Glutamatergic neuron (in vitro differentiated cells): ENCODE results near the gene PTGFRN. TPM values are rescaled to one million over a fixed set of nuclear protein-coding genes. Genes with fewer than 3 reads are reported as not detected.

Experiments
- DNase-seq: peaks from one replicate; pipeline ENCODE4 v3.0.0; 2022
- H3K27ac Mint-ChIP-seq: one replicate; pipeline ENCODE4 v1.8.0; 2020; ENCODE audit warnings: mild to moderate bottlenecking, mixed read lengths, inconsistent platforms; ENCODE audit not compliant: unreplicated experiment
- H3K27me3 Mint-ChIP-seq: one replicate; pipeline ENCODE4 v1.8.0; 2020; ENCODE audit warnings: mild to moderate bottlenecking, moderate library complexity, mixed read lengths, inconsistent platforms; ENCODE audit not compliant: unreplicated experiment
- H3K36me3 Mint-ChIP-seq: one replicate; pipeline ENCODE4 v1.8.0; 2020; ENCODE audit warnings: mild to moderate bottlenecking, mixed read lengths, inconsistent platforms; ENCODE audit not compliant: unreplicated experiment
- H3K4me1 Mint-ChIP-seq: one replicate; pipeline ENCODE4 v1.8.0; 2020; ENCODE audit warnings: mild to moderate bottlenecking, low read depth, mixed read lengths, inconsistent platforms; ENCODE audit not compliant: unreplicated experiment
- H3K4me3 Mint-ChIP-seq: one replicate; pipeline ENCODE4 v1.8.0; 2020; ENCODE audit warnings: mild to moderate bottlenecking, mixed read lengths, inconsistent platforms; ENCODE audit not compliant: unreplicated experiment
- H3K9me3 Mint-ChIP-seq: one replicate; pipeline ENCODE4 v1.8.0; 2020; ENCODE audit warnings: mild to moderate bottlenecking, moderate library complexity, mixed read lengths, inconsistent platforms; ENCODE audit not compliant: unreplicated experiment
- CTCF ChIP-seq: fragments of 200-600 bp; sonication (generic); IDR thresholded peaks from one replicate; pipeline ENCODE4 v1.5.0; 2021; ENCODE audit not compliant: partially characterized antibody, unreplicated experiment
- total RNA-seq: library from RNA; stranded (reverse); fragmentation: NEBNext Ultra II Directional; extraction: Animal tissue kit (Norgen Biotek cat#: 25700); gene quantifications from one replicate; pipeline ENCODE4 v1.2.1, GENCODE V29; 2021; ENCODE audit not compliant: unreplicated experiment

Gene PTGFRN
- total RNA-seq, 1 donor from 2014 or later: 61.2 TPM

GRCh38 chr1:116914667-116915066 is 5.0 kb downstream of the PTGFRN start:
- Mint-ChIP-seq H3K4me3 (no peak overlapping the region), H3K9me3 (no peaks in the 10 kb centered on the region), H3K36me3 (no peaks in the 10 kb centered on the region), H3K27ac (no peak overlapping the region), H3K27me3 (no peaks in the 10 kb centered on the region), H3K4me1 (peaks cover 7% of the 10 kb centered on the region)
- no peak for DNase-seq
- TF ChIP-seq CTCF: no peak

- H3K4me1 Mint-ChIP-seq: peaks cover 10% of the 10 kb centered on the region
- no peaks in the 10 kb centered on the region for H3K27me3 Mint-ChIP-seq
- DNase-seq: no peak
- no peak overlapping the region for H3K27ac Mint-ChIP-seq
- no peak for TF ChIP-seq CTCF
- H3K36me3 Mint-ChIP-seq: no peaks in the 10 kb centered on the region
- H3K9me3 Mint-ChIP-seq: no peaks in the 10 kb centered on the region
- H3K4me3 Mint-ChIP-seq: no peak overlapping the region
These were observed 5.5 kb downstream of the PTGFRN start for GRCh38 chr1:116915086-116915661.

- Mint-ChIP-seq H3K27ac (no peak overlapping the region), H3K27me3 (no peaks in the 10 kb centered on the region), H3K4me1 (peaks cover 10% of the 10 kb centered on the region), H3K9me3 (no peaks in the 10 kb centered on the region), H3K36me3 (no peaks in the 10 kb centered on the region), H3K4me3 (no peak overlapping the region)
- no peak for DNase-seq
- no peak for TF ChIP-seq CTCF
These were observed 6.3 kb downstream of the PTGFRN start for GRCh38 chr1:116916002-116916401.

GRCh38 chr1:116916533-116917445 is 7.1 kb downstream of the PTGFRN start:
- Mint-ChIP-seq H3K27me3 (no peaks in the 10 kb centered on the region), H3K27ac (no peak overlapping the region), H3K4me1 (peaks cover 10% of the 10 kb centered on the region), H3K36me3 (no peaks in the 10 kb centered on the region), H3K9me3 (no peaks in the 10 kb centered on the region), H3K4me3 (no peak overlapping the region)
- DNase-seq: no peak
- no peak for TF ChIP-seq CTCF
